ENCODE results near the gene EPHB3.

The EPHB3 gene

DNA sequence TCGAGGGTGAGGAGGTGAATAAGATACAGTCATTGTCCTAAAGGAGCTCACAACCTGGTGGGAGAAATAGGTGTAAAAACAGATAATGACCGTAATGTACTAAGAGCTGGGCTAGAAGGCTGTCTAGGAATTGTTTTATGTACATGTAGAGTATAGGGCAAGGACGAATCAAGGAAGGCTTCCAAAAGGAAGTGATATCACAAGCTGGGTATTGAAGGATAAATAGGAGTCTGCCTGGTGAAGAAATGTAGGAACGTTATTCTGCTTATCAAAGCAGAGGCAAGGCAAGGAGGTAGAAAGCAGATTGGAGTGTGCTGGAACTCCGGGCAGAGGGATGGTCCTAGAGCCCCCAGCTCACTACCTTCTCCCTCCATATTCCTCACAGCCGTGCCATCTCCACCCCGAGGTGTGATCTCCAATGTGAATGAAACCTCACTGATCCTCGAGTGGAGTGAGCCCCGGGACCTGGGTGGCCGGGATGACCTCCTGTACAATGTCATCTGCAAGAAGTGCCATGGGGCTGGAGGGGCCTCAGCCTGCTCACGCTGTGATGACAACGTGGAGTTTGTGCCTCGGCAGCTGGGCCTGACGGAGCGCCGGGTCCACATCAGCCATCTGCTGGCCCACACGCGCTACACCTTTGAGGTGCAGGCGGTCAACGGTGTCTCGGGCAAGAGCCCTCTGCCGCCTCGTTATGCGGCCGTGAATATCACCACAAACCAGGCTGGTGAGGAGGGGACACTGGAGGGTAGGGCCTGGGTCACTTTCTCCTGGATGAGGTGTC, 15.1 kb downstream of the EPHB3 start:
- DNase-seq (ENCODE audit: extremely low spot score, insufficient read length, low read depth) (no peak), FAIRE-seq (no peak)

DNA sequence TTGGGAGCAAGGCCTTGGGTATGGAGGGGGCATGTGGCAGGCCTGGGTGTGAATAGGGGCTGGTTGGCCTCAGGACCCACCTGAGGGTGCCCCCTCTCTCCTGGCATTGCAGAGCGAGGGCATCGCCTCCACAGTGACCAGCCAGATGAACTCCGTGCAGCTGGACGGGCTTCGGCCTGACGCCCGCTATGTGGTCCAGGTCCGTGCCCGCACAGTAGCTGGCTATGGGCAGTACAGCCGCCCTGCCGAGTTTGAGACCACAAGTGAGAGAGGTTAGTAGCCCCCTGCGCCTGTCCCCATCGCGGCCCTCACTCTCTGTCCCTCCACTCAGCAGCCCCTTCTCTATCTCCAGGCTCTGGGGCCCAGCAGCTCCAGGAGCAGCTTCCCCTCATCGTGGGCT, 16.0 kb downstream of the EPHB3 start:
- FAIRE-seq (no peak), DNase-seq (ENCODE audit: extremely low spot score, insufficient read length, low read depth) (no peak)

DNA sequence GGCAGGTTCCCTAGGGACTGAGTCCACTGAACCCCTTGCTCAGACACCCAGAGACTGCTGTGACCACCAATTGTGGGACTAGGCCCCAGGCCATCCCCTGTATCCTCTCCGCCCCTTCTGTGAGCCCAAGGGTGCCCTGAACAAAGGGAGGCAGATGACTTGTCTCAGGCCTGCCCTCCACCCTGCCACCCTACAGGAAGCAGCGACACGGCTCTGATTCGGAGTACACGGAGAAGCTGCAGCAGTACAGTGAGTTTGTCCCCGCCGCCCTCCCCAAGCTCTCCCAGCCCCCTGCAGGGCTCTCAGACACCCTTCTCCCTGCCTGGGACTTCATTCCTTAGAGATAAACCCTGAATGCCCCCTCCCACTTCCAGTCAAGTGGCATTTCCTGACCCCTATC, 16.6 kb downstream of the EPHB3 start:
- FAIRE-seq: no peak
- no peak for DNase-seq (ENCODE audit: extremely low spot score, insufficient read length, low read depth)

DNA sequence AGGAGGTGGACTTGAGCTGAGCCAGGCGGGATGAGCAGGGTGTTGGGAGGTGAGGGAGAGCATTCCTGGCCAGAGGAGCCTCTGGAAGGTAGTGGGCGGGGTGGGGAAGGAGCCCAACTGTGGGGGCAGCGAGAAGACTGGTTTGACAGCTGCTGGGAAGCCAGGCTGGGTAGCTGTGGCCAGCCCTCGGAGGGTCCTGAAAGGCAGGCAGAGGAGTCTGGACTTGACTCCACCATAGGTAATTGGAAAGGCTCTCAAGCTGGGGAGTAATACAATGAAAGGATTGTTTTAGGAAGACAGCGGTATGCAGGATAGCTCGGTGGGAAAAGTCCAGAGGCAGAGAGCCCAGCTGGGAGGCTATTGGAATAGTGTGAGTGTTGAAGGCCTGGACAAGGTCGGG, 17.2 kb downstream of the EPHB3 start:
- FAIRE-seq (no peak), DNase-seq (ENCODE audit: extremely low spot score, insufficient read length, low read depth) (no peak)

DNA sequence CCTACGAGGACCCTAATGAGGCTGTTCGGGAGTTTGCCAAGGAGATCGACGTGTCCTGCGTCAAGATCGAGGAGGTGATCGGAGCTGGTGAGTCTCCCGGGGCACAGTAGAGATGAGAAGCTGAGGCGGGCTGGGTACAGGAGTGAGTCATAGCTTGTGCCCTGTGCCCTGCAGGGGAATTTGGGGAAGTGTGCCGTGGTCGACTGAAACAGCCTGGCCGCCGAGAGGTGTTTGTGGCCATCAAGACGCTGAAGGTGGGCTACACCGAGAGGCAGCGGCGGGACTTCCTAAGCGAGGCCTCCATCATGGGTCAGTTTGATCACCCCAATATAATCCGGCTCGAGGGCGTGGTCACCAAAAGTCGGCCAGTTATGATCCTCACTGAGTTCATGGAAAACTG, 17.9 kb downstream of the EPHB3 start:
- no peak for DNase-seq (ENCODE audit: extremely low spot score, insufficient read length, low read depth)
- FAIRE-seq: no peak

DNA sequence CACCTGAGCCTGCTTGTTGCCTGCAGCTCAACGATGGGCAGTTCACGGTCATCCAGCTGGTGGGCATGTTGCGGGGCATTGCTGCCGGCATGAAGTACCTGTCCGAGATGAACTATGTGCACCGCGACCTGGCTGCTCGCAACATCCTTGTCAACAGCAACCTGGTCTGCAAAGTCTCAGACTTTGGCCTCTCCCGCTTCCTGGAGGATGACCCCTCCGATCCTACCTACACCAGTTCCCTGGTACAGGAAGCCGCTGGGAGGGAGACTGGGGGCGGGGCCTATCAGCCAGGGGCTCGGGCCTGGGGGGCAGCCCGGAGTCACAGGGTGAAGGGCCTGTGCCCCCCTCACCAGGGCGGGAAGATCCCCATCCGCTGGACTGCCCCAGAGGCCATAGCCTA, 18.8 kb downstream of the EPHB3 start:
- no peak for FAIRE-seq
- no peak for DNase-seq (ENCODE audit: extremely low spot score, insufficient read length, low read depth)

DNA sequence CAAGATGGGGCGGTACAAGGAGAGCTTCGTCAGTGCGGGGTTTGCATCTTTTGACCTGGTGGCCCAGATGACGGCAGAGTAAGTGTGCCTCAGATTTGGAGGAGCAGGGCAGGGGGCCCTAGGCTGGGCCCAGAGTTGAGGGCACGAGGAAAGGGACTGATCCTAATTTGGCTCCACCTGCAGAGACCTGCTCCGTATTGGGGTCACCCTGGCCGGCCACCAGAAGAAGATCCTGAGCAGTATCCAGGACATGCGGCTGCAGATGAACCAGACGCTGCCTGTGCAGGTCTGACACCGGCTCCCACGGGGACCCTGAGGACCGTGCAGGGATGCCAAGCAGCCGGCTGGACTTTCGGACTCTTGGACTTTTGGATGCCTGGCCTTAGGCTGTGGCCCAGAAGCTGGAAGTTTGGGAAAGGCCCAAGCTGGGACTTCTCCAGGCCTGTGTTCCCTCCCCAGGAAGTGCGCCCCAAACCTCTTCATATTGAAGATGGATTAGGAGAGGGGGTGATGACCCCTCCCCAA, 19.8 kb downstream of the EPHB3 start:
- FAIRE-seq: no peak
- no peak for DNase-seq (ENCODE audit: extremely low spot score, insufficient read length, low read depth)

DNA sequence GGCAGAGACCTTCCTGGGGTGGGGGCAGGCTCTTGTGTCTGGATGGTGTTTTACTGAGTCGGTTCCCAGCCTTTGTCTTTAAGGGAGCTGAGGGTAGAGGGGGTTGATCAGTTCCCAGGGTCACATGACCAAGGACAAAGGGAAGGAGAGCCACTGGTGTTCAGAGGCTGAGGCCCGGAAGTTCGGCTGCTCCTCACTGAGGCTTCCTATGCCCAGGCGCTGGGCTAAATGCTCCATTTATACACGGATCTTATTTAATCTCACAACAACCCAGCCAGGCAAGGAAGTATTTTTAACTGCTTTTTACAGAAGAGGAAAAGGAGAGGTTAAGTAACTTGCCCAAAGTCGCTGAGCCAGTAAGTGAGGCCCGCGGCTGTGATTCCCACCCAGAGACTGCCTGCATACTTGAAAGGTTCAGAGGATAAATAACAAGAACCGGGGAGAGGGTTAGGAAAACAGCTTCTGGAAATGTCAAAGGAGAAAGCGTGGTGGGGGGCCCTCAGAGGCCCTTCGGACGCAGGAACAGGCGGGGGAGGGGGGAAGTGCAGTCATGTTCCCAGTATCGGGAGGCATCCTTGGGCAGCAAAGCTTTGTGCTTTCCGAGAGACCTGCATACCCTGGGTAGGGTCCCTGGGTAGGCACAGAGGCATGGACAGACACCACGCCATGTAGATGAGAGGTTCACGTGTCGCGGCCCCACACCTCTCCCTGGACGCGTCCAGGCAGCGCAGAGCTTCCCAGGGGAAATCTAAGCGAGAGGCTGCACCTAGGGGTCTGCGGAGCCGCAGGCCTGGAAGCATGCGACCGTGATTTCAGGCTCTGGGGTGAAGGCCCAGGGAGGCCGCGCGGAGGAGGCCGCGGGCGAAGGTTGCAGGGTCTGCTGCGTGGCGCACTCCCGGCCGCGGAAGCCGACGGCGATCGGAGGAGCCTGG, 21.3 kb downstream of the EPHB3 start:
- DNase-seq (ENCODE audit: extremely low spot score, insufficient read length, low read depth) (no peak), FAIRE-seq (no peak)

DNA sequence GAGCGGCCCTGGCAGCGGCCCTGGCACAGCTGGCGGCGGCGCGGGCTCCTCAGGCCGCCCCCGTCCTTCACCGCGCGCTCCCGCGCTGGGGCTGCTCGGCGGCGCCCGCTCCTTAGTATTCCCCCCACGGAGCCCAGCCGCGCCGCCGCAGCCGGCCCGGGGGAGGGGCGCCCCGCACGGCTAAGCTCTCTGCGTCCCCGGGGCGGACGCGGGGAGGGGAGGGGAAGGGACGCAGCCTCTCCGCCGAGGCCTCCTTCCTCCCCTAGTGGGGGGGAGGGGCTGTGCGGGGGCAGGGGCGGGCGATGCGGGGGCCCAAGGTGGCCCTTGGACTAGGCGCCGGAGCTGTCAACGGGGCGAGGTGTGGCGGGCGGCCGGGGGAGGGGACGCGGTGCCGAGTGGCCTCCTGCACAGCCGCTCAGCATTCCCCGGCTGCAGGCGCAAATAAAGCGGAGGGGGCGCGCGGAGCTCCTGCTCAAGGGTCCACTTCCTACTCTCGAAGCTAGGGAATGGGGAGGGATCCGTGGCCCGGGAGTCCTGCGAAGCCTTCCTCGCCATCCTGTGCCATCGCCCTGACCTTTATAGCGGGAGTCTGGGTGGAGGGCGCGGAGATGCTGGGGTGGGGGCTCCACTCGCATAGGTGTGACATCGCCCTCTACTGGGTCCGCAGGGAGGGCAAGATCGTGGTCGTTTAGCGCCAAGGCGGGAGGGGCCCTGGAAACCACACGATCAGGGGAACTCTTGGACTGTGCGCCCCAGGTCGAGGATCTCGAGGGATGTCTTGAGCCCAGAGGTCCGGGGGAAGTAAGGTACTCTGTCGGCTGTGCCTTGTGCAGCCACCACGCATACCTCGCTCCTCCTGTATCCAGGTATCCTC, 22.2 kb downstream of the EPHB3 start:
- no peak for FAIRE-seq
- no peak for DNase-seq (ENCODE audit: extremely low spot score, insufficient read length, low read depth)

DNA sequence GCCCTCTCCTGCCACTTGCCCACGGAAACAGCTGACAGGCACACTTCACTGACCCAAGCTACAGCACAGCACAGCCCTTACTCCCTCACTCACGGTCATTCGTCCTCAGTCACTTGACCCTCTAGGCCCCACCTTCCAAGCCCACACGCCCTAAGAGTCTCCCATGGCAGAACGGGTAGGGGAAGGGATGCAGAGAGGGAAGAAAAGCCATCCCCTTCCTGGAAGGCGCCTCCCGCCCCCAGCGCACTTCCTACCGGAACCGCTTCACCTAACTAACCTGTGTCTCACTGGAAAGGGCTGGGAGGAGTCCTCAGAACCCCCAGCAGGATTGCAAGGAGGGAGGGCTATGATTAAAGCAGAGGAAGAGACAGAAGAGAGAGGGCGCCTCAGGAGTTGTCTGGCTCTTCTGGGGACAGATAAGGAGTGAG, 22.9 kb downstream of the EPHB3 start:
- DNase-seq (ENCODE audit: extremely low spot score, insufficient read length, low read depth) (no peak), FAIRE-seq (no peak)

DNA sequence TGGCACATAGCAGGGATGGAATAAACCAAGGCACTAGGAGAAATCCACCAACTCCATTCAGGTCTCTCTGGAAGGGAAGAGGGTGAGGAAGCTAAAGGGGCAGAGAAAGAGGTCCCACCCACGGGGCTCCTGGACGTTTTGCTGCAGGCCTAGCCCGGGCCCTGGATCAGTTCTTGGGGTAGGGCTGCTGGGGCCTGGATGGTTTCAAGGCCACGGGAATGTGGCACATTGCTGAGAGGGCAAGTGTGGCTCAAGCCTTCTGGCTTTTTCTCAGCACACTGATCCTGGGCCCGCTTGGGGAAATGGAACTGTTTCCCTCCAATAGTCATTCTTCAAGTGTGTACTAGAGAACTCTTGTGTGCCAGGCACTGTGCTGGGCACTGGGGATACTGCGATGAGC, 24.0 kb downstream of the EPHB3 start:
- FAIRE-seq (no peak), DNase-seq (ENCODE audit: extremely low spot score, insufficient read length, low read depth) (no peak)

DNA sequence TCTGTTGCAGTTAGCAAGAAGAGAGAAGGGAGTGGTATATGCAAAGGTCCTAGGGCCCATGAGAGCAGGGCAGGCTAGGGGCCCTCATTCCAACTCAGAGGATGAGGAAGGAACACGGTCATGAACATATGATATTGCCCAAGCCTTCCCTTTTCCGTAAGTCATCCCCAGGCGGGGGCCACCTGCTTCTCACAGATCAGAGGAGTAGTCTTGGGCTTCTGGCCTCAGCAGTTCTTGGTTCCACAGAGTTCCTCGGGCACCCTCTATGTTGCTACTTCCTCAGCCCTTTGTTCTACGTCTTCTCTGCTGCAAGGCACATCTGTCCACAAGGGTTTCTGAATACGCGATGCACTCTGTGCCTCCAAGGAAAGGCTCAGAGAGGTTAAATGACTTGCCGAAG, 25.3 kb downstream of the EPHB3 start:
- no peak for FAIRE-seq

DNA sequence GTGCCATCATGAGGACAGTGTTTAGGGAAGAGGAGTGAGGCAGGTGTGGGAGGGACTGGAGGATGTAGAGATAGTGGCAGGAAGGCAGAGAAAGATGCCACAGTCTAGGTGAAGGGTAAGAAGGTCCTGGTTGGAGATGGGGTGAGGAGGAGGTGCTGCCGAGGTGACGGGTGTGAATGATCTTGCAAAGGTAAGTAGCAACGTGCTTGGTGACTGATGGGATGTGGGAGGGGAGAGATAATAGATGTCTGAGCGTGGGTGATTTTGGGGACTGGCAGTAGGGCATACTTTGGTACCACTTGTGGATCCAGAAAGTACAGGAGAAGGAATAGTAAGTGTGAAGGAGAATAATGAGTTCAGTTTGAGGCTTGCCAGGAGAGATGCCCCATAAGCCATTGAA, 27.2 kb downstream of the EPHB3 start:
- FAIRE-seq (no peak), DNase-seq (ENCODE audit: extremely low spot score, insufficient read length, low read depth) (no peak)

More for the DNA sequence above, 25.3 kb downstream of the EPHB3 start:
- DNase-seq (ENCODE audit: extremely low spot score, insufficient read length, low read depth): no peak

DNA sequence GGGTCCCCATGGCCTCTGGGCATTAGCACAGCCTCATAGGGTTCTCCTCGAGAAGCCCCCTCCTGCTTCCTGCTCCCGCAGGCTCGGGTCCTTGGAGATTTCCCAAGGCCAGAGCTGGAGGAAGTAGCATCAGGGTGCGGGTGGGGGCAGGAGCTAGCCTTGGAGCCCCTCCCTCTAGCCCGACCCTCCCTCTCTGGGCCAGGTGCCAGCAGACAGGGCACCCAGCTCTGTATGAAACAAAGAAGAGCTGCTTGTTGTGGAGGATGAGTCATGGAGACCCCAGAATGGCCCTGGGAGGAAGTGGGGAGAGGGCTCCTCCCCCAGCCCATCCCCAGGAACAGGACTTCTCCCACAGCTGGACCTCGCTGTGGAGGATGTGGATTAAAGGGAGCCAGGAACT, 29.2 kb downstream of the EPHB3 start:
- DNase-seq (ENCODE audit: extremely low spot score, insufficient read length, low read depth) (no peak), FAIRE-seq (no peak)

DNA sequence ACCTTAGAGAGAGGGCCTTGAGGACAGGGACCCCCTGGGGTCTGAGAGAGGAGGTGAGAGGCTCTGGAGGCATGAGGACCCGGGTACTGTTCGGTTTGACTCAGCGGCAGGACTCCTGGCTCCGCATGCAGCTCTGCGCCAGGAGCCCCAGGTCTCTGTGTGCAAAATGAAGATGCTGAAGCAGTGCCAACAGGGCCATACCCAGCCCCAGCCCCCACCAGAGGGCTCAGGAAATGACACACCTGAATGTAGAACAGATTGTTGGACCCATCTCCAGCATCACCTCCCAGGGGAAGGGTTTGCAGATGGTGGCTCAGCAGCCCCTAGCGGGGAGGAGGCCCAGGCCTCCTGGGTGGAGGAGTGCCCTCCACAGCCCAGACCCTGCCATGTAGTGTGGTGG, 30.2 kb downstream of the EPHB3 start:
- FAIRE-seq: no peak
- DNase-seq (ENCODE audit: extremely low spot score, insufficient read length, low read depth): no peak

DNA sequence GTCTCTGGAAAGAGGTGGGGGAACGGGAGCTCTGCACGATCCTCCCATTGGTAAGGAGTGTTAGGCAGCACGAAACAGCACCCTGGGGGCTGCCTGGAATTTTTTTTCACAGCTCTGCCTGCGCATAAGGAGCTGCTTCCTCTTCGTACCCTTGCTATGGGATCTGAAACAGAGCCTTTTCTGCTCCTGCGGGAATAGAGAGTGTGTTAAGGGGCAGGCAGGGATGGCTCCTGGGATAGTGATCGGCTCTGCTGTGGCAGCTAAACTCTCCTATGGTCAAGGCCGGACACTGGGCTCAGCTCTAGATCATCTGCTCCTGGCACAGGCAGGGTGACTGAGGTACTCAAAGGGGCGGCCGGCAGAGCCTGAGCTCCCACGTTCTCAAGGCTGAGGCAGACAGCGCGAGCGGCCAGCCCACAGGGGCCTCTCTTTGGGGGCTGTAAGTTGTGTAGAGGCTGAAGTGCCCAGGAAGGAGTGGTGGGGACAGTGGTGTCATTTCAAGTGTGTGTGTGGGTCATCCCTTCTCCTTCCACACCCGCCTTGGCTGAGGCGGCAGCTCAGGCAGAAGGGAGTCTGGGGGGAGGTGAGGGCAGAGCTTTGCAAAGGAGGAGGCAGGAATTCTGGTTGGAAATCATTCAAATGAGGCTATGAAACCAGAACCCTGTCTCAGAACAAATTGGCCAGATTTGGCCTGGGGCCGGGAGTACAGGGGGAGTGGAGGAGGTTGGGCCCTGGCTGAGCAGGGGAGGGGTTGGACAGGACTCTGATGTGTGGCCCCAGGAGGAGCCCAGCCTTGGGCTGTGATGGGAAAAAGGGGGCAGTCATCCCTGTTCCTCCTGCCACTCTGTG, 31.0 kb downstream of the EPHB3 start:
- DNase-seq (ENCODE audit: extremely low spot score, insufficient read length, low read depth): no peak
- FAIRE-seq: no peak

DNA sequence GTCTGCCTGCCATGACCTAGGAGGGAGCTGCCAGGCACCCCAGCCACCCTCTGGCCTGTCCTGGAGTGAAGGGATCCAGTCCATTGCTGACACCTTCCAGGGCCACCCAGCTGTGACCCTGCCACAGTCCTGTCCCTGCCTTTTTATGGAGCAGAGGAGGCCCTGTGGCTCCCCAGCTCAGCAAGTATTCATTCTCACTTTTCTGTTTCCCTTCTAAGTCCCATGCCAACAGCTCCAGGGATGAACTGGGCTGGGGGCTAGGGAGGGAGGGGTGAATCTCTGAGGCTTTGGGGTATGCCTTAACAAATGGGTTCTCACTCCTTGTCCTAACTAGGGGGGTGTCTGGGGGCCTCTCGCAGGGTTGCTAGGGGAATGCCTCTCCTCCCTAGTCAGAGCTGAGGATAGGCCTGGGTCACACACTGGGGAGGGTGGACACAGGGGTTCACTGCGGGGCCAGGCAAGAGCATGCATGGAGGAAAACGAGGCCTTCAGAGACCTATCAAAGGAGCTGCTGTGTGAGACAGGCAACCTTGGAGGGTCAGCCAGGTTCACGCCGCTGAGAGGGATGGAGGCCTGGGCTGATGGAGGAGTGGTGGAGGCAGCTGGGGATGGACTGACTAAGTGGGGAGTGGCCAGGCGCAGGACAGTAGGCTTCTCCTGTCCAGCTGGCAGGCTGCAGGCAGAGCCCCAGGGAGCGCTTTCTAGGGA, 31.8 kb downstream of the EPHB3 start:
- FAIRE-seq (no peak), DNase-seq (ENCODE audit: extremely low spot score, insufficient read length, low read depth) (no peak)

DNA sequence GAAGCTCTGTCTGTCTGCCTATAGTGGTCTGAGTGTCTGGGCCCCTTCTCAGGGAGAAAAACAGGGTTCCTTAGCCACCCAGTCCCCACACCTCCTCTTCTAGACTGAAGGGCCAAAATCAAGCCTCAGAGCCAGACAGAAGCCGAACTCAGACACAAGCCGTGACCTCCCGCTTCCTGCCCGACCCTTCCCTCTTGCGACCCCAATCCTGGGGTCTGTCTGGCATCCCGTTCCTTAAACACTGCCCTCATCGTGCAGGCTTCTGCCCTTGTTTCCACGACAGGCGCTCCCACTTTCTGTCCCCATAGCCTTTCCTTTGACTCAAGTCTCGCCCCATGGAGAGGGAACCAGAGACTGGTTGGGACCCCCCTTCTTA, 32.3 kb downstream of the EPHB3 start:
- no peak for FAIRE-seq
- DNase-seq (ENCODE audit: extremely low spot score, insufficient read length, low read depth): no peak
